ENCODE measurements around the gene CTNNA3.

Gene CTNNA3

GRCh38 chr10:66291133-66291532 is 1404.9 kb downstream of the CTNNA3 start:
- no peak for DNase-seq (ENCODE audit: low spot score)
- TF ChIP-seq CTCF (IDR thresholded peaks at IDR 0.05; ENCODE audit: extremely low read depth, insufficient read depth, missing control alignments) = no peak

GRCh38 chr10:66284621-66285020 is 1411.4 kb downstream of the CTNNA3 start:
- no peak for TF ChIP-seq CTCF (IDR thresholded peaks at IDR 0.05; ENCODE audit: extremely low read depth, insufficient read depth, missing control alignments)
- no peak for DNase-seq (ENCODE audit: low spot score)
- in situ Hi-C loops (cut with MboI; ENCODE audit: low pct_unique_long_range_greater_than_20kb, low sequenced_read_pairs, unreplicated experiment) = no loop called here

More at GRCh38 chr10:66291133-66291532, 1404.9 kb downstream of the CTNNA3 start:
- in situ Hi-C loops (cut with MboI; ENCODE audit: low pct_unique_long_range_greater_than_20kb, low sequenced_read_pairs, unreplicated experiment) = no loop called here

- no peak for DNase-seq (ENCODE audit: low spot score)
- TF ChIP-seq CTCF (IDR thresholded peaks at IDR 0.05; ENCODE audit: extremely low read depth, insufficient read depth, missing control alignments) = no peak
These were observed 1412.0 kb downstream of the CTNNA3 start for GRCh38 chr10:66283874-66284464.

GRCh38 chr10:66283064-66283463 is 1412.9 kb downstream of the CTNNA3 start:
- no peak for TF ChIP-seq CTCF (IDR thresholded peaks at IDR 0.05; ENCODE audit: extremely low read depth, insufficient read depth, missing control alignments)
- DNase-seq (ENCODE audit: low spot score) = no peak
- in situ Hi-C loops (cut with MboI; ENCODE audit: low pct_unique_long_range_greater_than_20kb, low sequenced_read_pairs, unreplicated experiment) = no loop called here

More at GRCh38 chr10:66283874-66284464, 1412.0 kb downstream of the CTNNA3 start:
- in situ Hi-C loops (cut with MboI; ENCODE audit: low pct_unique_long_range_greater_than_20kb, low sequenced_read_pairs, unreplicated experiment) = no loop called here

GRCh38 chr10:66281327-66281726 is 1414.7 kb downstream of the CTNNA3 start:
- in situ Hi-C loops (cut with MboI; ENCODE audit: low pct_unique_long_range_greater_than_20kb, low sequenced_read_pairs, unreplicated experiment) = no loop called here

GRCh38 chr10:66277481-66277880 is 1418.5 kb downstream of the CTNNA3 start:
- DNase-seq (ENCODE audit: low spot score) = no peak

More at GRCh38 chr10:66281327-66281726, 1414.7 kb downstream of the CTNNA3 start:
- TF ChIP-seq CTCF (IDR thresholded peaks at IDR 0.05; ENCODE audit: extremely low read depth, insufficient read depth, missing control alignments) = no peak
- no peak for DNase-seq (ENCODE audit: low spot score)

More at GRCh38 chr10:66277481-66277880, 1418.5 kb downstream of the CTNNA3 start:
- in situ Hi-C loops (cut with MboI; ENCODE audit: low pct_unique_long_range_greater_than_20kb, low sequenced_read_pairs, unreplicated experiment) = no loop called here
- no peak for TF ChIP-seq CTCF (IDR thresholded peaks at IDR 0.05; ENCODE audit: extremely low read depth, insufficient read depth, missing control alignments)
